ENCODE data around the gene ANKRD34A. TPM values are rescaled to one million over a fixed set of nuclear protein-coding genes. Genes with fewer than 3 reads are reported as not detected.

Gene ANKRD34A
- total RNA-seq, 2 experiments from 2014 or later = 0.42 to 0.47 TPM

DNA sequence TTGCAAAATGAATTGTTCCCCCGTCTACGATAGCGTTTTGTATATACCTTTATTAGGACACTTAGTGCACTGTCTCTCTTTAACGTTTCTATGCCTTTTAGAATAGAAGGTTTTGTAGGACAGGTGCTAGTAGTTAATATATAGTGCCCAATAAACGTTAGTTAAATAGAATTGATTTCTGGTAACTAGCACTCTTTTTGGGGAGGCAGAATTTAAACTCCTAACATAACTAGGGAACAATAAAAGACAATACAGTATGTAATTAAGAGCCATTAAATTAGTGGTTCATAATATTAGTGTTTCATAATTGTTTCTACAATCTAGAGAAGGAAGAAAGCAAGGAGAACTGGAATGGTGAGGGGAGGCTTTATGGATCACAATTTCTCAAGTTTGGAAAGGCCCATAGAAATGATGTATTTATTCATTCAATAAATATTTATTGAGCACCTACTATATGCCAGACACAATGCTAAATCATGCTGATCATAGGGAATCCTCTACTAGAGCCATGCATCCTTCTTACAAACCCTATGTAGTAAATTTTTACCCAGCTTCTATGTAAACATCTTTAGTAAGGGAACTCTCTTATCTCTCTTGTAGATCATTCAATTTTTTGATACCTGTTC lies 857 bp upstream of the ANKRD34A start:
- Histone ChIP-seq H3K9me3 (ENCODE audit: control insufficient read depth in 1 of 2, insufficient read depth in 1 of 2, low read length in 2 of 2) (peaks cover 0 to 4% of the 10 kb centered on the region in 2 experiments), H3K36me3 (ENCODE audit: insufficient read depth, low read length) (no peaks in the 10 kb centered on the region), H3K4me1 (ENCODE audit: insufficient read depth, low read length) (peaks cover 48% of the 10 kb centered on the region), H3K27ac (ENCODE audit: low read depth in 1 of 2, low read length in 2 of 2) (peak overlapping the region; percentile 58 to 59), H3K4me3 (ENCODE audit: low read length) (peak overlapping the region; percentile 72), H3K27me3 (ENCODE audit: control insufficient read depth in 1 of 2, insufficient read depth in 2 of 2, low read length in 2 of 2) (no peaks in the 10 kb centered on the region)
- DNase-seq (no peak), ATAC-seq (ENCODE audit: poor library complexity) (no peak)
- H3K27me3 Mint-ChIP-seq = no peaks in the 10 kb centered on the region
- H3K27ac Mint-ChIP-seq = peak overlapping the region; percentile 94
- POLR2A ChIA-PET = interaction anchor here (0.6 to 6.2 kb wide), 20 partner anchors 9 to 120 kb away, joined by 3 to 154 read pairs (median 9); partner anchors contain the start of genes LIX1L, NUDT17, PEX11B and PIAS3
- peaks cover 48% of the 10 kb centered on the region for H3K4me1 Mint-ChIP-seq (ENCODE audit: low read depth)
- no peak for TF ChIP-seq CTCF (IDR thresholded peaks at IDR 0.05)
- peaks cover 15% of the 10 kb centered on the region for H3K36me3 Mint-ChIP-seq (ENCODE audit: low read depth)
- intact Hi-C loops (cut with DNase I, micrococcal nuclease) = loop anchor here in 1 of 2 experiments (2.0 to 5.0 kb wide), 2 partner anchors 38 to 138 kb away; partner anchors contain the start of gene RBM8A
- CTCF ChIA-PET = interaction anchor here (1.8 to 5.4 kb wide), 3 partner anchors 14 to 42 kb away, joined by 14 to 40 read pairs (median 21); partner anchors contain the start of gene RBM8A
- H3K4me3 Mint-ChIP-seq = peak overlapping the region; percentile 94
- H3K9me3 Mint-ChIP-seq = no peaks in the 10 kb centered on the region

- Mint-ChIP-seq H3K36me3 (ENCODE audit: low read depth) (peaks cover 15% of the 10 kb centered on the region), H3K4me3 (peak overlapping the region; percentile 94), H3K27me3 (no peaks in the 10 kb centered on the region), H3K27ac (peak overlapping the region; percentile 94), H3K9me3 (no peaks in the 10 kb centered on the region), H3K4me1 (ENCODE audit: low read depth) (peaks cover 66% of the 10 kb centered on the region)
- no peak for TF ChIP-seq CTCF (IDR thresholded peaks at IDR 0.05)
- intact Hi-C loops (cut with DNase I, micrococcal nuclease) = loop anchor here (2.0 to 5.0 kb wide), 2 partner anchors 34 to 37 kb away; partner anchors contain the start of genes RBM8A (in 1 of the 2) and TXNIP (in 1 of the 2)
- peaks cover 0 to 4% of the 10 kb centered on the region in 2 experiments for H3K9me3 ChIP-seq (ENCODE audit: control insufficient read depth in 1 of 2, insufficient read depth in 1 of 2, low read length in 2 of 2)
- H3K4me1 ChIP-seq (ENCODE audit: insufficient read depth, low read length) = peaks cover 57% of the 10 kb centered on the region
- H3K27me3 ChIP-seq (ENCODE audit: control insufficient read depth in 1 of 2, insufficient read depth in 2 of 2, low read length in 2 of 2) = no peaks in the 10 kb centered on the region
- H3K4me3 ChIP-seq (ENCODE audit: low read length) = peak overlapping the region; percentile 72
- ChIA-PET POLR2A (interaction anchor here (0.7 to 6.2 kb wide), 21 partner anchors 7 to 139 kb away, joined by 3 to 154 read pairs (median 8); partner anchors contain the start of genes LIX1L, NUDT17, PEX11B and PIAS3), CTCF (interaction anchor here (1.0 to 5.4 kb wide), 6 partner anchors 14 to 118 kb away, joined by 4 to 40 read pairs (median 14); partner anchors contain the start of genes NUDT17 and RBM8A)
- ATAC-seq (ENCODE audit: poor library complexity) (no peak), DNase-seq (peak in 1 of 14 experiments; percentile 23)
- peak overlapping the region; percentile 58 to 62 for H3K27ac ChIP-seq (ENCODE audit: low read depth in 1 of 2, low read length in 2 of 2)
- no peaks in the 10 kb centered on the region for H3K36me3 ChIP-seq (ENCODE audit: insufficient read depth, low read length)
Observed at GRCh38 chr1:145963265-145964019, 933 bp downstream of the ANKRD34A start.

All from CD4-positive, alpha-beta T cell (primary cell).